H4 (cell line): ENCODE results near the gene MYO10. TPM values are rescaled to one million over a fixed set of nuclear protein-coding genes. Genes with fewer than 3 reads are reported as not detected.
"Not testable (repeated sequence)": the region's sequence is repeated elsewhere in the genome, so short reads cannot be mapped to it uniquely, and the experiment has no call there.

Experiments
- DNase-seq: peaks from one replicate; pipeline ENCODE4 v3.0.0-alpha.2; 2015; ENCODE audit warnings: low spot score
- total RNA-seq: library from RNA; depleted of rRNA; stranded (reverse); fragments of >200 nt; shearing (Covaris generic); gene quantifications from 2 replicates; pipeline ENCODE4 v1.2.3, GENCODE V29; 2014

Gene MYO10
- total RNA-seq, 1 experiment from 2014 or later: 34.7 TPM

DNA sequence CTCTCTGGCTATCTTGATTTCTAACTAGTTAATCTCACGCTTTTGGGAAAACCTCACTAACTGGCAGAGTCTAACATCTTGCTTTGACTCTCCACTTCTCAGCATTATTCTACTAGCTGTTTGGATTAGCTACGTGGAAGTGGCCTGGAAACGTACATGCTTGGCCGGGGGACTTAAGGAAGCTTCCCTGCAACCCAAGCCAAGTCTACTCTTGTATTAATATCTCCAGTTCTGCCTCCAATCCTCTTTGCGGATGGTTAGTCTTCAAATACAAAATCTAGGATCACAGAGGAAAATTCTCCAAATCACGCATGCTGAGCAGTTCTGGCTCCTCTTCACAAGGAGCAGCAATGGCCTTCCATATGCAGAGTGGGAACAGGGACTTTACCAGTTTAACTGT lies 267.5 kb downstream of the MYO10 start:
- no peak for DNase-seq

DNA sequence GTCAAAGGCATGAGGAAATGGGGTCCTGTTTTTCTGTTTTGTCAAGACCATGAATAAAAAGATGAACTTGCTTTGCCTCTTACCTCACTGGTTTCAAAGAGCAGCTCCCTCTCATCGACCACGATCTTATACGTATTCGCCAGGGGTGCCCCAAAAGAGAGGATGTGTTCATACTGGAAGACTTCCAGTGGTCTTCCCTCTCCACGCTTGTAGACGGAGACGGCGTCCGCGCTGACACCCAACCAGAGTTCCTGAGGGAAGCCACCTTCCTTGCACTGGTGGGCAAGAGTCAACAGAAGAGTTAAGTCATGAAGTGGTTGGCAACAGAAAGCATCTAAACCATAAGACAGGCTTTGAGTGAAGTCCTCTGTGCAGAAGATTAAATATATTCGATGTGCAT lies 267.9 kb downstream of the MYO10 start:
- no peak for DNase-seq

DNA sequence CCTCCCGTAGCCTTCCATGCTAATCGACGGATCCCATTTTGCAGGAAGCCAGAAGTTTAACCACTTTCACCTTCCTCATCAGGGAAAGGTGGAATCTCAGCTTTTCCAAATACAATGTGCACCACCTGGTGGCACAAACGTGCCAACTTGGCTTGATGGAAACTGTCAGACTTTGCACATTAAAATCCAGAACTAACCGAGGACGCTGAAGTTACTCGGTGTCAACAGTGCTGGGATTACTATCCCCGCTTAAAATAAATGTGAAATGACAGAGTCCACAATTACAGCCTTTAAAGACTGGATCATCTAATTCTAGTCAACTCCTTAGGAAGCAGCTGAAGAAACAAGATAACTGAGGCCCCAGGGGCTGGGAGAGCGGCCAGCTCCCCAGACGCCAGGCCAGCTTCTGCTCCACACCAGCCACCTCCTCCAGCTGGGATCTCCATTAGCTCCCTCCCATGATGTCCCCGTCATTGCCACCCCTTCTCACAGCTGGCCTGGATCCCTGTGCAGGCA lies 269.1 kb downstream of the MYO10 start:
- no peak for DNase-seq

DNA sequence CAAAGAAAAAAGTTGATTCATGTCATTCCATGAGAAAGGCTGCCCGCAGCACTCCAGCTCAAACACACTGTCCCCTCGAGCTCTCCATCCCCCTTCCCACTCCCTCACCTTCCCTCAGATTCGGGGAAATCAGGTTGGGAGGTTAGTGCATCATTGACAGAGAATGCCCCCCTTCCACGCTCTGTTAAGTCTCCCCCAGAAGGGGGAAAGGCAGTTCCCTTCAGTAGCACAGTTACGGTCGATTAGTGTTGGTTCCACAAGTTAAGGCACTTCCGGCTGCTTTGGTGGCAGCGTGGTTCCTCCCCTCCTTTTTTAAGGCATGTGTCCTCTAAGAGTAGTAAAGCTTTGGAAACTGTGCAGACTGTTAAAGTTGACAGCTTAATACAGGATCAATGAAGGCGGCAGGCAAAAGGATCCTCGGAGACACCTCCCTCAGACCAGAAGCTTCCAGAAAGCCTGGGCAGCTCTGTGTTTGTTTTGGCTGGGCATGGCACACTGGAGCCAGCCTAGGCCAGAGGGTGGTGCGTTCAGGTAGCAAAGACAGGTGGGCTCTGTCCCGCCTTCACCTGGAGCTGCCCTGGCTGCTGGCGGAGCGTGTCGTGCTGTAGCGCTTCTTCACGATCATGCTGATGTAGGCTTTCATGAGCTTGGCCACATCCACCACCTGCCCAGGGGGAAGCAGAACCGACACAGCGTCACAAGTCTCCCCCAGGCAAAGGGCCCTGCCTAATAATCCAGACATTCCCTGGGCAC lies 269.8 kb downstream of the MYO10 start:
- no peak for DNase-seq

DNA sequence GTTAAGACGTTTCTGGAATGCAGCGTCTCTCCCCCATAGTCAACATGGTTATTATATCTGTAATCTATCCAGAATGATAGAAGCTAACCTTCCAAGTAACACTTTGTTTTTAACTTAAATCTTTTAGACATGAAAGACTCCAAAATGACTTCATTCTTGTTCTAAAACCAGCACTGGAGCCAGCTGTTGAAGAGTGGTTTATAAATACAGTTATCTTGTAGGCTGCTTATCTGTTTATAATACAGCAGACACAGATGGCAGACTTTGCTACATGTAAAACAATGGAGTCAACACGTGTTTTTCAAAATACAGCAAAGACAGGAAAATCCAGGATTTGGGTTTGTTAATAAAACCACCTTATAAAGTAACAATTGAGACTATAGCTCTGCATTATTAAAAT lies 270.5 kb downstream of the MYO10 start:
- no peak for DNase-seq

- no peak for DNase-seq
Measured at GRCh38 chr5:16664368-16664767, 271.7 kb downstream of the MYO10 start.

DNA sequence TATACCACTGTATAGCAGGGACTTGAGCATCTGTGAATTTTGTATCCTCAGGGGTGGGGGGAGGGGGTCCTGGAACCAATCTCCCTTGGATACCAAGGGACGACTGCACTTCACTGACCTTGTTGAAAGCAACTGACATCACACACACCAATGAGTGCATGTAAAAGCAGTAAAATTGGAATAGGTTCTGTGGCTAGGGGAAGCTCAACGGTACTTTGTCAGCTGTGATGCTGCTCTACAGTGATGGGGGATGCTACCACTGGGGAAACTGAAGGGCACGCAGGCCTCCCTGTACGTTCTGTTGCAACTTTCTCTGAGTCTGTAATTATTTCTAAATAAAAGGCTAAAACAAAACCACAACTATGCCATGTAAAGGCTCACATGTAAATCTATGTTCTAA lies 272.2 kb downstream of the MYO10 start:
- DNase-seq: no peak

- no peak for DNase-seq
Measured at GRCh38 chr5:16661713-16662112, 274.4 kb downstream of the MYO10 start.

- DNase-seq: no peak
Measured at GRCh38 chr5:16660982-16661381, 275.1 kb downstream of the MYO10 start.

DNA sequence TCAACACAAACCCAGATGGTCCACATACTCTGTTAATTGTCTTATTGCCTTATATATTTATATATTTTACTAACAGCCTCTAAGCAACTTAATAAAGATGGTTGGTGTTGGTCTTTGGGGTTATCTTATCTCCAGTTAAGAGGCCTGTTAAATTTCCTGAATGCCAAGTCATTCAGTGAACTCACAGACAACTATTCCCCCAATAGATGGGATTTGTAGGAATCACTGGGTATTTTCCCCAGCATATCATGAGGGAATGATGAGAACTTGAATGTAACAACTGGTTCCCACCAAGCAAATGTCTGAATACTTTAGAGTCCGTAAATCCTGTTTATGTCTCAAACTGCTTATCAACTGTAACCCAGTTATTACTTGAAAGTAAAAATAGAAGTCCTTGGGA lies 276.6 kb downstream of the MYO10 start:
- DNase-seq: no peak

DNA sequence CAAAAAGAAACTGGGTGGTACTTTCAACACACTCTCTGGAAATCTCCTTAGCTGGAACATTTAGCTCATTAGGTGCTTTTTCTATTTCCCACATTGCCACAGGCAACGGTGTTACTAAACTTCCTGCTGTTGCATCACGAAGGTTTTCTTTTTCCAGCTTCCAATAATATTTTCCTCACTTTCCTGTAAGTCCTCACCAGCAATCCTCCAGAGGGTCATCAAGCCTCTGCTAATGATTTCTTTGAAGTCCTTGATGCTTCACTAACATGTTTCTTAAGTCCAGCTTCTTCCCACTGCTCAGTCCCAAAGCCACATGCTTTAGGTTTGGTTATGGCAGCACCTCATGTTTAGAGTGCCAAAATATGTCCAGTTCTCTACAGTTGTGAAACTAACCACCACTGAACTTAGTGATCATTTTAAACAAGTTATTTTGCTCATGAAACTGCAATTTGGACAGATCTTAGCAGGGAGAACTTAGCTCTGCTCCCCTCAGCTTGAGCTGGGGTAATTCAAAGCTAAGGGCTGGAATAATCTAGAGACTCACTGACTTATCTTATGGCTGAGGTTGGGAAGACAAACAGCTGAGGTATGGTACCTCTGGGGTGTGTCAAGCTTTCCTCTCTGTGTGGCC lies 279.4 kb downstream of the MYO10 start:
- no peak for DNase-seq

GRCh38 chr5:16654647-16655334 lies 281.3 kb downstream of the MYO10 start:
- no peak for DNase-seq

- not testable (repeated sequence) for DNase-seq
Measured at GRCh38 chr5:16648739-16649138, 287.3 kb downstream of the MYO10 start.

DNA sequence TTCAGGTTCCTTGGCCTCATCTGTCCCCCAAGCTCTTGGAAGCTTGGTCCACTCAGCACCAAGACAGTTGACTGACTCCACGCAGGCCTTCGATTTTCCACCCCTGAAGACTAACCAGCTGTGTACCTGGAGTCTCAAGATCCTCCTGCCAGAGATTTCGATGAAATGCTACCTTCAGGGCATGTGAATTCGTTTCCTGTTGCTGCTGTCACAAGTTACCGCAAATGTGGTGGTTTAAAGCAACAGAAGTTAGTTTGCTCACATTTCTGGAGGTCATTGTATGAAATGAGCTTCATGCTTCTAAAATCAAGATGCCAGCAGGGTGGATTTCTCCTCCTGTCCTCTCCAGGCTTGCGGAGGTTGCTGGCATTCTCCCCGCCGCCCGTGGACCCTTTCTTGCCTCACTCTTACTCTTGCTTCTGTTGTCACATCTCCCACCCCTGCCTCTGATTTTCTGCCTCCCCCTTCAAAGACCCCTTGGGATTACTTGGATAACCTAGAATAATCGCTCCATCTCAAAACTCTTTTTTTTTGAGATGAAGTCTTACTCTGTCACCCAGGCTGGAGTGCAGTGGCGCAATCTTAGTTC lies 291.7 kb downstream of the MYO10 start:
- no peak for DNase-seq

DNA sequence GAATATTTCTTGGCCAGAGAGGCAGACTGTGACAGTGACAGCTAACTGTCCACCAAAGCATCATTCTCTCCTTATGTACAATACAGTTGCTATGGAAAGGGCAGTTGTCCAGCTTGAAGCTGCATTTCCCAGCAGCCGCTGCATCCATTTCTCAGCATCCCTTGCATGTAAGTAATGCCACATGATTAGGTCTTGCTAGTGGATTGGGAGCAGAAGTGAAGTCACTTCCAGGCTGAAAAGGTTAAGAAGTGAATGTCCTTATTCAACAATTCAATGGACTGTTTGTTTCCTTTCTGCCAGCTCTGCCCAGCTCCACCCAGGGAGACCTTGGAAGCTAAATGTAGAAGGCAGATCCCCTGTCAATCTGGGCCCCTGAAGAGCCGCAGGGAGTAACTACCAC lies 293.2 kb downstream of the MYO10 start:
- DNase-seq: no peak

- no peak for DNase-seq
Measured at GRCh38 chr5:16639206-16639605, 296.9 kb downstream of the MYO10 start.

DNA sequence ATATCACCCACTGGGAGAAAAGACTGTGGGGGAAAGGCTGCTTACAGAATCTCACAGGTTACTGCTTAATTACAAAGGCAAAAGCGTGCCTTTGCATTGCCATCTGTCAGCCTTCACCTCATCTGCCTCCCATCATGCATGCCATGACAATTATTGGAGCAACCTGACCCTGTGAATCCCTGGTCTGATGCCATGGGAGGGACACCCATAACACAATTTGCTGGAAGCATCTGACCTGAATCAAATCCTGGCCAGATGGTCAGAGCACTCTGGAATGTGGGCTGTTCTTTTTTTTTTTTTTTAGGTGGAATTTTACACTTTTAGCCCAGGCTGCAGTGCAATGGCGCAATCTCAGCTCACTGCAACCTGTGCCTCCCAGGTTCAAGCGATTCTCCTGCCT lies 307.7 kb downstream of the MYO10 start:
- DNase-seq: no peak

DNA sequence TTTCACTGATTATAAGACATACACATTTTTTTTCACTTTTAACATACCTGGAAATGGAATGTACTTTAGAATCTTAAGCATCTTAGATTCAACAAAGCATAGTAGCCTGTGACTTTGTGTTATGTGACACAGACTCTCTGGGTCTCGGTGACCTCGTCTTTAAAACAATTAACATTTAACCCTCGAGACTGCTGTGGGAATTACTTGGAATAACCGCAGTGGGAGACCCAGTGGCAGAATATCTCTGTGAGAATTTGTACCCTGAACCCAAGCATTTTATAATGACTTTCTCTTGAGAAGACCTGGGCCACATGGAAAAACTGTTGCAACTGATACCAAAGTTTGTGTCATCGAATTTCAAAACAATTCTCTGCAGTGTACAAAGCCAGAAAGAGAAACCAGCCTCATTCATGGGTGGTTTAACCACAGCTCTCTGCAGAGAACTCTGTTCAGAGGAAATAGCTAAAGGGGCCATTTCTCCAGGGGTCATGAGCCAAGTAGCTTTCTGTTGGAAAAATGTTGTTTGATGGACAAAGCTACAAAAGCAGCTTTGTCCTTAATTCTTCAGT lies 309.3 kb downstream of the MYO10 start:
- DNase-seq: peak; percentile 49

GRCh38 chr5:16625096-16625495 lies 311.0 kb downstream of the MYO10 start:
- DNase-seq: no peak

- DNase-seq: no peak
Measured at GRCh38 chr5:16619136-16619535, 317.0 kb downstream of the MYO10 start.

GRCh38 chr5:16618138-16618897 lies 317.8 kb downstream of the MYO10 start:
- DNase-seq: no peak
